ENCODE data around the gene BTBD17.

DNA sequence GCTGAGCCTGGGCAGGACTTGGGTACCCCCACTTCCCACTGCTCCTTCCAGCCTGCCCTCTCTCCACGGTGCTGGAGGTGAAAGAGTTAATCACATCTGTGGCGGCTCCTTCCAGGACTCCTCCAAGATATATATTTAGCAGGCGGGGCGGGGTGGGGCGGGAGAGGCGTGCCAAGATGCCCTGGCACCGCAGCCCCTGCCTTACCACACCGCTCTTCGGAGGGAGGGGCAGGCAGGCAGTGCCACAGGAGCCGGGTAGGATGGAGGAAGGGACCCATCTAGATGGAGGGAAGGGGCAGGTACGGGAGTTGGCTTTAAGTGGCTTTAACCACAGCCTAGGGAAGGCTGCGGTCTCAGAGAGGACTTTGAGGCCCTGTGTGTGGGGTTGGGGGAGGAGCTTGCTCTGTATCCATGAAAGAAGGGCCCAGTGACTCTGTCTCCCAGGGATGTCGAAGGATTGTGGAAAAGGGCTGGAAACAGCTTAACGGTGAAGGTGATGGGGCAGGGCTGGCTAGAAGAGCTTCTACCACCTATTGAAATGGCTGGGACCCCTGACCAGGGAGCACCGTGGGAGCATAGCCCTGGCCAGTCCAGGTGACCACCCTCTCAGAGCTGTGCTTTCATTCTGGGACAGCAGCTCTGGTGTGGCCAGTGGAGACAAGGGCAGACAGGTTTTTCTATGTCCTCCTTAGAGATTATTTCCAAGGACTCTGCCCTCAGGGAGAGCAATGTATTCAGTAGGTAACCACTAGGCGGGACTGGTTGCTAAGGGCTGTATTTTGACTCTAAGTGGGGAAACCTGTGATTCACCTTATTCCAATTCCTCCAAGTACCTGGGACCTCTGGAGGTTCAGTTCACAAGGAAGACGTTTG, 18.7 kb upstream of the BTBD17 start:
- TF ChIP-seq, protein P1, sequence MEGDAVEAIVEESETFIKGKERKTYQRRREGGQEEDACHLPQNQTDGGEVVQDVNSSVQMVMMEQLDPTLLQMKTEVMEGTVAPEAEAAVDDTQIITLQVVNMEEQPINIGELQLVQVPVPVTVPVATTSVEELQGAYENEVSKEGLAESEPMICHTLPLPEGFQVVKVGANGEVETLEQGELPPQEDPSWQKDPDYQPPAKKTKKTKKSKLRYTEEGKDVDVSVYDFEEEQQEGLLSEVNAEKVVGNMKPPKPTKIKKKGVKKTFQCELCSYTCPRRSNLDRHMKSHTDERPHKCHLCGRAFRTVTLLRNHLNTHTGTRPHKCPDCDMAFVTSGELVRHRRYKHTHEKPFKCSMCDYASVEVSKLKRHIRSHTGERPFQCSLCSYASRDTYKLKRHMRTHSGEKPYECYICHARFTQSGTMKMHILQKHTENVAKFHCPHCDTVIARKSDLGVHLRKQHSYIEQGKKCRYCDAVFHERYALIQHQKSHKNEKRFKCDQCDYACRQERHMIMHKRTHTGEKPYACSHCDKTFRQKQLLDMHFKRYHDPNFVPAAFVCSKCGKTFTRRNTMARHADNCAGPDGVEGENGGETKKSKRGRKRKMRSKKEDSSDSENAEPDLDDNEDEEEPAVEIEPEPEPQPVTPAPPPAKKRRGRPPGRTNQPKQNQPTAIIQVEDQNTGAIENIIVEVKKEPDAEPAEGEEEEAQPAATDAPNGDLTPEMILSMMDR (IDR thresholded peaks at IDR 0.05) = no peak
- no peak for TF ChIP-seq POLR2A (IDR thresholded peaks at IDR 0.05)
- TF ChIP-seq EP300 (IDR thresholded peaks at IDR 0.05) = no peak
